Measurements from ENCODE around the gene CDCP2. TPM values are rescaled to one million over a fixed set of nuclear protein-coding genes. Genes with fewer than 3 reads are reported as not detected.

CDCP2 gene
- total and polyA plus RNA-seq, 12 donors = 0.05 to 0.64 (median 0.25) TPM; not detected in 7

- DNase-seq = no peak
- Histone ChIP-seq H3K27me3 (no peaks in the 10 kb centered on the region), H3K27ac (no peak overlapping the region), H3K36me3 (replicated peaks in 1 of 2) (no peaks in the 10 kb centered on the region), H3K9me3 (replicated peaks in 1 of 3) (no peaks in the 10 kb centered on the region), H3K4me3 (no peak overlapping the region), H3K4me1 (replicated peaks in 1 of 2) (peaks cover 0 to 12% of the 10 kb centered on the region in 2 donors)
- intact Hi-C loops (cut with DNase I) = no loop called here
- 86 to 94% (median 89%) methylated on average over 3 of the region's 3 CpGs for WGBS, 4 donors
- TF ChIP-seq POLR2A (IDR thresholded peaks at IDR 0.05) (no peak), CTCF (IDR thresholded peaks at IDR 0.05) (no peak)
Measured at GRCh38 chr1:54115520-54115919, 37.3 kb downstream of the CDCP2 start.

- Histone ChIP-seq H3K27ac (peak overlapping the region in 1 of 5 donors; percentile 7), H3K4me1 (replicated peaks in 1 of 2) (peaks cover 0 to 12% of the 10 kb centered on the region in 2 donors), H3K36me3 (replicated peaks in 1 of 2) (no peaks in the 10 kb centered on the region), H3K9me3 (replicated peaks in 1 of 3) (no peaks in the 10 kb centered on the region), H3K27me3 (no peaks in the 10 kb centered on the region), H3K4me3 (no peak overlapping the region)
- TF ChIP-seq POLR2A (IDR thresholded peaks at IDR 0.05) (no peak), CTCF (IDR thresholded peaks at IDR 0.05) (no peak)
- intact Hi-C loops (cut with DNase I) = no loop called here
- 47 to 71% (median 53%) methylated on average over 5 to 6 of the region's 6 CpGs for WGBS, 4 donors
- DNase-seq = no peak
Measured at GRCh38 chr1:54114955-54115354, 37.8 kb downstream of the CDCP2 start.

- Histone ChIP-seq H3K4me1 (replicated peaks in 1 of 2) (peaks cover 0 to 12% of the 10 kb centered on the region in 2 donors), H3K9me3 (replicated peaks in 1 of 3) (no peaks in the 10 kb centered on the region), H3K36me3 (replicated peaks in 1 of 2) (no peaks in the 10 kb centered on the region), H3K27me3 (no peaks in the 10 kb centered on the region), H3K4me3 (no peak overlapping the region), H3K27ac (no peak overlapping the region)
- intact Hi-C loops (cut with DNase I) = no loop called here
- no peak for DNase-seq
- TF ChIP-seq POLR2A (IDR thresholded peaks at IDR 0.05) (no peak), CTCF (IDR thresholded peaks at IDR 0.05) (no peak)
- WGBS, 4 donors = 89 to 94% (median 92%) methylated on average over 4 of the region's 4 CpGs
Measured at GRCh38 chr1:54114001-54114400, 38.8 kb downstream of the CDCP2 start.

GRCh38 chr1:54112705-54113368, 40.0 kb downstream of the CDCP2 start:
- DNase-seq = peak in 4 of 7 donors; percentile 26 to 64 (median 52)
- intact Hi-C loops (cut with DNase I) = no loop called here
- WGBS, 4 donors = 31 to 65% (median 39%) methylated on average over 5 of the region's 5 CpGs
- no peaks in the 10 kb centered on the region for H3K9me3 ChIP-seq (replicated peaks in 1 of 3)
- no peaks in the 10 kb centered on the region for H3K36me3 ChIP-seq (replicated peaks in 1 of 2)
- H3K27ac ChIP-seq = peak overlapping the region in 1 of 5 donors; percentile 41
- no peaks in the 10 kb centered on the region for H3K27me3 ChIP-seq
- H3K4me1 ChIP-seq (replicated peaks in 1 of 2) = peaks cover 0 to 7% of the 10 kb centered on the region in 2 donors
- TF ChIP-seq CTCF (IDR thresholded peaks at IDR 0.05) = no peak
- no peak for TF ChIP-seq POLR2A (IDR thresholded peaks at IDR 0.05)
- no peak overlapping the region for H3K4me3 ChIP-seq
